GM10847 (cell line): ENCODE data around the gene ERO1B.

Experiments
- POLR2A ChIP-seq: IDR thresholded peaks from 2 replicates; pipeline ENCODE4 v1.6.1; 2011; ENCODE audit not compliant: insufficient read length; ENCODE audit errors: extremely low read depth

ERO1B gene

GRCh38 chr1:236173174-236173767, 108.5 kb downstream of the ERO1B start:
- no peak for TF ChIP-seq POLR2A

GRCh38 chr1:236172041-236172579, 109.6 kb downstream of the ERO1B start:
- no peak for TF ChIP-seq POLR2A

- no peak for TF ChIP-seq POLR2A
These were observed 112.9 kb downstream of the ERO1B start for GRCh38 chr1:236168716-236169429.

- no peak for TF ChIP-seq POLR2A
These were observed 114.2 kb downstream of the ERO1B start for GRCh38 chr1:236167578-236167977.

- no peak for TF ChIP-seq POLR2A
These were observed 114.6 kb downstream of the ERO1B start for GRCh38 chr1:236167154-236167553.

GRCh38 chr1:236166041-236166440, 115.7 kb downstream of the ERO1B start:
- no peak for TF ChIP-seq POLR2A
